Testis (tissue), 3 donors: ENCODE data around the gene XKR7. TPM values are rescaled to one million over a fixed set of nuclear protein-coding genes. Genes with fewer than 3 reads are reported as not detected.

Source experiments
- DNase-seq: peaks from one replicate; pipeline ENCODE4 v3.0.0-alpha.2; 2019
- H3K27ac ChIP-seq, 2 donors: fragments of 200-600 bp; sonication (generic); one replicate each; pipeline ENCODE4 v1.5.1; 2019
- H3K27me3 ChIP-seq: fragments of 200-600 bp; sonication (generic); one replicate; pipeline ENCODE4 v1.5.1; 2019
- H3K36me3 ChIP-seq: fragments of 200-600 bp; sonication (generic); one replicate; pipeline ENCODE4 v1.5.1; 2017; ENCODE audit warnings: low read depth; ENCODE audit errors: missing control alignments
- H3K4me1 ChIP-seq: fragments of 200-600 bp; sonication (generic); one replicate; pipeline ENCODE4 v1.5.1; 2019
- H3K4me3 ChIP-seq, 2 donors: fragments of 200-600 bp; sonication (generic); one replicate each; pipeline ENCODE4 v1.5.1; 2017 to 2019
- H3K9me3 ChIP-seq: fragments of 200-600 bp; sonication (generic); one replicate; pipeline ENCODE4 v1.5.1; 2017
- POLR2A ChIP-seq: fragments of 450-650 bp; IDR thresholded peaks from one replicate; pipeline ENCODE4 v1.6.1; 2017; ENCODE audit warnings: antibody characterized with exemption, mild to moderate bottlenecking, moderate library complexity
- WGBS, 2 donors: methylation state at CpG; one replicate each; pipeline ENCODE4 v1.1.5; 2018; 5-methylcytosine and 5-hydroxymethylcytosine counted together
- intact Hi-C: fragments of 100-400 bp; cut with DNase I; formaldehyde crosslinking; loops from one replicate; pipeline ENCODE4 v1.15.1; 2023; ENCODE audit warnings: low total_unique reads
- polyA plus RNA-seq: library from polyadenylated mRNA; stranded (reverse); fragments of 350-450 nt; fragmentation: Illumina TruSeq; extraction: RNeasy Lipid Tissue Mini Kit (QIAGEN cat#74804); gene quantifications from one replicate; pipeline ENCODE4 v1.2.3, GENCODE V29; 2014; ENCODE audit warnings: low read depth, low replicate concordance; ENCODE audit not compliant: insufficient read depth
- total RNA-seq, 2 donors: library from RNA; depleted of rRNA; stranded (reverse); fragments of >200 nt; gene quantifications; one replicate each; pipeline ENCODE4 v1.2.3, GENCODE V29; 2016
- TF ChIP-seq, protein P1 (sequence below), 3 experiments: fragments of 450-650 bp in 2 of 3; fragments of 200-600 bp in 1 of 3; sonication (generic) in 1 of 3; IDR thresholded peaks; one replicate each; pipeline ENCODE4 v1.5.1; 2016 to 2019; ENCODE audit warnings: antibody characterized with exemption in 3 of 3, mild to moderate bottlenecking in 2 of 3, moderate library complexity in 1 of 3

The XKR7 gene
- total and polyA plus RNA-seq, 3 donors from 2014 or later: 0.25 to 0.96 (median 0.39) TPM

DNA sequence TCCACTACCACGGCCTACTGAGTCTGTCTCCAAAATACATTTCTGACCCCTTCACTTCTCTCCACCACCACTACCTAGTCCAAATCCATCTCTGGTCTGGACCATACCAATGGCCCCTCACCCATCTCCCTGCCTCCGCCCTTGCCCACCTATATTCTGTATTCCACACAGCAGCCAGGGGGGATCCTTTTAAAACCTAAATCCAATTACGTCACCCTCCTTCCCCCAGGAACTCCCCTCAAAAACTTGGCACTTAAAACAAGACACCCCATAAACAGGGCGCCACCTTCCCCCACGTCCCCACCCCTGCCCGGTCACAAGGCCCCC lies 16.8 kb upstream of the XKR7 start:
- Histone ChIP-seq H3K27ac (peak overlapping the region; percentile 55 to 84), H3K4me3 (peak overlapping the region; percentile 90 to 97), H3K36me3 (no peaks in the 10 kb centered on the region), H3K9me3 (no peaks in the 10 kb centered on the region), H3K27me3 (no peaks in the 10 kb centered on the region), H3K4me1 (peaks cover 12% of the 10 kb centered on the region)
- WGBS, 2 donors: 0 to 6% methylated on average over 6 of the region's 6 CpGs
- intact Hi-C loops: loop anchor here (5.0 to 10.0 kb wide), 2 partner anchors 84 to 126 kb away; no protein-coding TSS in a partner anchor
- no peak for TF ChIP-seq POLR2A
- TF ChIP-seq, protein P1, sequence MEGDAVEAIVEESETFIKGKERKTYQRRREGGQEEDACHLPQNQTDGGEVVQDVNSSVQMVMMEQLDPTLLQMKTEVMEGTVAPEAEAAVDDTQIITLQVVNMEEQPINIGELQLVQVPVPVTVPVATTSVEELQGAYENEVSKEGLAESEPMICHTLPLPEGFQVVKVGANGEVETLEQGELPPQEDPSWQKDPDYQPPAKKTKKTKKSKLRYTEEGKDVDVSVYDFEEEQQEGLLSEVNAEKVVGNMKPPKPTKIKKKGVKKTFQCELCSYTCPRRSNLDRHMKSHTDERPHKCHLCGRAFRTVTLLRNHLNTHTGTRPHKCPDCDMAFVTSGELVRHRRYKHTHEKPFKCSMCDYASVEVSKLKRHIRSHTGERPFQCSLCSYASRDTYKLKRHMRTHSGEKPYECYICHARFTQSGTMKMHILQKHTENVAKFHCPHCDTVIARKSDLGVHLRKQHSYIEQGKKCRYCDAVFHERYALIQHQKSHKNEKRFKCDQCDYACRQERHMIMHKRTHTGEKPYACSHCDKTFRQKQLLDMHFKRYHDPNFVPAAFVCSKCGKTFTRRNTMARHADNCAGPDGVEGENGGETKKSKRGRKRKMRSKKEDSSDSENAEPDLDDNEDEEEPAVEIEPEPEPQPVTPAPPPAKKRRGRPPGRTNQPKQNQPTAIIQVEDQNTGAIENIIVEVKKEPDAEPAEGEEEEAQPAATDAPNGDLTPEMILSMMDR (IDR thresholded peaks at IDR 0.05): no peak
- no peak for DNase-seq

DNA sequence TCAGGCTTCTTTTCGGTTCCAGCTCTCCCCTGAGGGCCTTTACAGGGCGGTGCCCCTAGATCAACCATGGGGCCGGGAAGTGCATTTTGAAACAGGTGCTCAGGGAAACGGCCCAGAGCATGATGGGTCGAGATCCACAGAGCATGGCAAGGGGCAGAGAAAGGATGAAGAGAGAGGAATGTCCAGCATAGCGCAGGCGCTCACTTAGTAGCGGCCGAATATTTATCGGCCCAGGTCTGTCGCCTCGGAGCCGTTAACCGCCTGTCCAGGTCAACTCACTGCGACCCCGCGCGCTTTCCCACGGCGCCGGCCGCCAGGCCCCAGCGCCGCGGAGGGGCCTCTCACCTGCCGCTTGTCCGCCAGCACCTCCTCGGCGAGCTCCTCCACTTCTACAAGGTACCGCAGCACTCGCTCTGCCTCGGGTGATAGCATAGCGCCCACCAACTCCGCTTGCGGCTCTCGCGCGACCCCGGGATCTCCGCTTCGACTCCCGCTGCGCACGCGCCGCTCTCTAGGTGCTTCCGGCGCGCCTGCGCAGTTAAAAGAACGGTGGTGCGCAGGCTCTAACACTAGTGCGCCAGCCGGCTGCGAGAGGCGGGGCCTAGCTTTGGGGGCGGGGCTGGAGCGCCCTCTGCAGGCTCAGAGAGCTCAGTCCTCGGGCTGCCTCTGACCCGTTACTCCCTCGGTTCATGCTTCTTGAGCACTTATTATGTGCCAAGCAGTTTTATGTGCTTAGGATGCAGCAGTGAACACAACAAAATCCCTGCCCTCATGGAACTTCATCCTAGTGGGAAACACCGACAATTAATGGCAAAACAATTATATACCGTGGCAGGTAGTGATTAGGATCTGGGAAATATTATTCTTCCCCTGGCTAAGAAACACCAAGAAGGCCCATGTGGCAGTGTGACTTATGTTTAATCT lies 16.2 kb upstream of the XKR7 start, which contains the start of gene PDRG1:
TSS of gene PDRG1 (minus strand) at position 517 of the 924 bp plus-strand sequence. CDS start at position 432, 85 bp downstream.
- intact Hi-C loops: loop anchor here (5.0 to 10.0 kb wide), 2 partner anchors 84 to 127 kb away; no protein-coding TSS in a partner anchor
- Histone ChIP-seq H3K27me3 (no peaks in the 10 kb centered on the region), H3K36me3 (no peaks in the 10 kb centered on the region), H3K4me1 (peaks cover 12% of the 10 kb centered on the region), H3K9me3 (no peaks in the 10 kb centered on the region), H3K27ac (peak within 1 kb of the TSS; percentile 55 to 84), H3K4me3 (peak within 1 kb of the TSS; percentile 90 to 97)
- WGBS, 2 donors: 0 to 1% methylated on average over 12 to 63 of the region's 63 CpGs
- peak; percentile 95 for DNase-seq
- no peak for TF ChIP-seq POLR2A
- TF ChIP-seq, protein P1 (IDR thresholded peaks at IDR 0.05): peak; percentile 89 to 97 (median 97)

DNA sequence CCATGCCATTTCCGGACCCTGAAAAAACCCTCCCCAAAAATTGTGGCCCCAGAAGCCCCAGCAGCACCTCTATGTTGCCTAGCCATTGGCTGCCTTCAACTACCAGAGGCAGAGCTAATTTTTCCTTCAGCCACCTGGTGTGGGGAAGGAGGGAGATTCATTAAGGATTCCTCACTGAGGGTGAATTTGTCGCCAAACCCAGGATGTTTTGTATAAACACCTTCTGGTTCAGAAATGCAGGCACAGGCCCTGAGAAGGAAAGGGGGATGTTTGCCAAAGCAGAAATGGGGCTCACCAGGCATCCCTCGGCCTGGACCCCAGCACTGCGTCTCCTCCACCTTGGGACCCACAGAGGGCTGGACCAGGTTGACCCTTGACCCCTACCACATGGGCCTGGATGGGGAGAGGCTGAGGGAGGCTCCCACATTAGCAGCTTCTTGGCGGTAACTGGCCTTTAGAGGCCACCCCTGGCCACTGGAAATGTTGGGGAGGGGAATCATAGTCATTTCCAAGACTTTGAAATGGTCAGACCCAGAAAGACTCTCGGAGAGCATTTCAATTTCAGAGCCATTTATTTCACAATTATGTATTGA lies 14.3 kb upstream of the XKR7 start:
- no peaks in the 10 kb centered on the region for H3K9me3 ChIP-seq
- no peaks in the 10 kb centered on the region for H3K36me3 ChIP-seq
- 84 to 85% methylated on average over 5 to 6 of the region's 6 CpGs for WGBS, 2 donors
- H3K27ac ChIP-seq: no peak overlapping the region
- peaks cover 12% of the 10 kb centered on the region for H3K4me1 ChIP-seq
- DNase-seq: no peak
- TF ChIP-seq POLR2A: no peak
- TF ChIP-seq, protein P1 (IDR thresholded peaks at IDR 0.05): no peak
- intact Hi-C loops: loop anchor here (5.0 to 10.0 kb wide), 2 partner anchors 86 to 129 kb away; no protein-coding TSS in a partner anchor
- H3K27me3 ChIP-seq: no peaks in the 10 kb centered on the region
- H3K4me3 ChIP-seq: no peak overlapping the region

DNA sequence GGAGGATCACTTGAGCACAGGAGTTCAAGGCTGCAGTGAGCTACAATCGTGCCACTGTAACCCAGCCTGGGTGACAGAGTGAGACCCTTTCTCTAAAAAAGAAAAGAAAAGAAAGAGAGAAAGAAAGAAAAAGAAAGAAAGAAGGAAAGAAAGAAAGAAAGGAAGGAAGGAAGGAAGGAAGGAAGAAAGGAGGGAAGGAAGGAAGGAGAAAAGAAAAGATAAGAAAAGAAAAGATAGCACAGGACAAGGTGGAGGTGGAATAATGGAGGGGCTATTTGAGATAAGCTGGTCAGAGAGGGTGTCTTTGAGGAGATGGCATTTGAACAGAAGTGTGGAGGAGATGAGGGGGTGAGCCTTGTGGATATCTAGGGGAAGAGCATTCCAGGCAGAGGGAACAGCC lies 13.5 kb upstream of the XKR7 start:
- H3K4me3 ChIP-seq: no peak overlapping the region
- DNase-seq: no peak
- WGBS, 2 donors: 47 to 67% methylated on average over 1 of the region's 1 CpG
- intact Hi-C loops: loop anchor here (5.0 to 10.0 kb wide), 2 partner anchors 87 to 130 kb away; no protein-coding TSS in a partner anchor
- TF ChIP-seq, protein P1 (IDR thresholded peaks at IDR 0.05): no peak
- no peak for TF ChIP-seq POLR2A
- no peak overlapping the region for H3K27ac ChIP-seq
- no peaks in the 10 kb centered on the region for H3K27me3 ChIP-seq
- no peaks in the 10 kb centered on the region for H3K36me3 ChIP-seq
- peaks cover 12% of the 10 kb centered on the region for H3K4me1 ChIP-seq
- H3K9me3 ChIP-seq: no peaks in the 10 kb centered on the region
